ENCODE results near the gene HMCN2.

The HMCN2 gene

GRCh38 chr9:130477564-130477963, 212.0 kb downstream of the HMCN2 start:
- DNase-seq: no peak

- DNase-seq: no peak
Observed at GRCh38 chr9:130478152-130478551, 212.6 kb downstream of the HMCN2 start.

GRCh38 chr9:130478736-130479575, 213.4 kb downstream of the HMCN2 start:
- no peak for DNase-seq

GRCh38 chr9:130479587-130479986, 214.0 kb downstream of the HMCN2 start:
- DNase-seq: no peak

- no peak for DNase-seq
Observed at GRCh38 chr9:130480673-130481072, 215.1 kb downstream of the HMCN2 start.

GRCh38 chr9:130482463-130482862, 216.9 kb downstream of the HMCN2 start:
- no peak for DNase-seq

- DNase-seq: no peak
Observed at GRCh38 chr9:130483371-130483971, 217.9 kb downstream of the HMCN2 start.

All from SHP77 (cell line).